Breast epithelium (tissue), 3 donors: ENCODE results near the gene CYP46A1.

Experiments
- POLR2A ChIP-seq: fragments of 450-650 bp; IDR thresholded peaks from one replicate; pipeline ENCODE4 v1.6.1; 2016; ENCODE audit warnings: antibody characterized with exemption, mild to moderate bottlenecking, moderate library complexity
- TF ChIP-seq, protein P1 (sequence below), 3 donors: fragments of 450-650 bp; IDR thresholded peaks; one replicate each; pipeline ENCODE4 v1.5.1; 2016 to 2017; ENCODE audit warnings: antibody characterized with exemption in 3 of 3, mild to moderate bottlenecking in 3 of 3, moderate library complexity in 3 of 3

DNA sequence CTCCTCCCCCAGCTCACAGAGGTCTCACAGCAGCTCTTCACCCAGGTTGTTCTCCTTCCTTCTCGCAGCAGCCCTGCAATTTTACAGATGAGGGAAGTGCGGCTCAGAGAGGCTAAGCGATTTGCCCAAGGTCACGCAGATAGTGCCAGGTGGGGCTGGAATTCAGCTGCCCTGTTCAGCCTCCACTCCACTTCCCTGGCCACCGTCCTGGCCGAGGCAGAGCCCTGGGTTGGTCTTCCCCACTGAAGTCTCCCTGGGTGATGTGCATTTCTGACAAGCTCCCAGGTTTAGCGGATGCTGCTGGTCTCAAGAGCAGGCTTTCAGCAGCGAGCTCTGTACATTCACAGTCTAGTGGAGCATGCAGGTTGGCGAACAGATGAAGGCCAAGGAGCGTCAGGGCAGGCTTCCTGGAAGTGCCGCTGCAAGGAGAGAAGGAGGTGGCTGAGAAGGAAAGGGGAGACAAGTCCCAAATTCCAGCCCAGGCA, 80.2 kb downstream of the CYP46A1 start:
- no peak for TF ChIP-seq POLR2A
- TF ChIP-seq, protein P1, sequence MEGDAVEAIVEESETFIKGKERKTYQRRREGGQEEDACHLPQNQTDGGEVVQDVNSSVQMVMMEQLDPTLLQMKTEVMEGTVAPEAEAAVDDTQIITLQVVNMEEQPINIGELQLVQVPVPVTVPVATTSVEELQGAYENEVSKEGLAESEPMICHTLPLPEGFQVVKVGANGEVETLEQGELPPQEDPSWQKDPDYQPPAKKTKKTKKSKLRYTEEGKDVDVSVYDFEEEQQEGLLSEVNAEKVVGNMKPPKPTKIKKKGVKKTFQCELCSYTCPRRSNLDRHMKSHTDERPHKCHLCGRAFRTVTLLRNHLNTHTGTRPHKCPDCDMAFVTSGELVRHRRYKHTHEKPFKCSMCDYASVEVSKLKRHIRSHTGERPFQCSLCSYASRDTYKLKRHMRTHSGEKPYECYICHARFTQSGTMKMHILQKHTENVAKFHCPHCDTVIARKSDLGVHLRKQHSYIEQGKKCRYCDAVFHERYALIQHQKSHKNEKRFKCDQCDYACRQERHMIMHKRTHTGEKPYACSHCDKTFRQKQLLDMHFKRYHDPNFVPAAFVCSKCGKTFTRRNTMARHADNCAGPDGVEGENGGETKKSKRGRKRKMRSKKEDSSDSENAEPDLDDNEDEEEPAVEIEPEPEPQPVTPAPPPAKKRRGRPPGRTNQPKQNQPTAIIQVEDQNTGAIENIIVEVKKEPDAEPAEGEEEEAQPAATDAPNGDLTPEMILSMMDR (IDR thresholded peaks at IDR 0.05): no peak
